Thymus (tissue), 11 donors: Measurements from ENCODE around the gene MVD. TPM values are rescaled to one million over a fixed set of nuclear protein-coding genes. Genes with fewer than 3 reads are reported as not detected.

Experiments
- DNase-seq, 9 donors: peaks; one replicate each; pipeline ENCODE4 v3.0.0-alpha.2; 2013; ENCODE audit warnings: low spot score in 9 of 9, low read depth in 6 of 9, missing footprints in 1 of 9
- H3K27ac ChIP-seq, 2 donors: one replicate each; pipeline ENCODE4 v1.5.1; 2013; ENCODE audit warnings: control low read depth in 1 of 2, low read depth in 1 of 2, low read length in 1 of 2, mild to moderate bottlenecking in 1 of 2, moderate library complexity in 1 of 2
- H3K27me3 ChIP-seq, 2 donors: one replicate each; pipeline ENCODE4 v1.5.1; 2013; ENCODE audit warnings: low read length in 1 of 2; ENCODE audit not compliant: control insufficient read depth in 2 of 2, insufficient read depth in 1 of 2
- H3K36me3 ChIP-seq, 2 donors: one replicate each; pipeline ENCODE4 v1.5.1; 2013; ENCODE audit warnings: low read length in 1 of 2, mild to moderate bottlenecking in 1 of 2, moderate library complexity in 1 of 2; ENCODE audit not compliant: control insufficient read depth in 2 of 2, insufficient read depth in 2 of 2
- H3K4me1 ChIP-seq, 2 donors: one replicate each; pipeline ENCODE4 v1.5.1; 2013; ENCODE audit warnings: low read length in 2 of 2; ENCODE audit not compliant: control insufficient read depth in 2 of 2, insufficient read depth in 2 of 2
- H3K4me3 ChIP-seq, 2 donors: one replicate each; pipeline ENCODE4 v1.5.1; 2013; ENCODE audit warnings: low read length in 2 of 2, control low read depth in 1 of 2, mild to moderate bottlenecking in 1 of 2
- H3K9me3 ChIP-seq, 2 donors: one replicate each; pipeline ENCODE4 v1.5.1; 2013; ENCODE audit warnings: low read length in 1 of 2, mild to moderate bottlenecking in 1 of 2; ENCODE audit not compliant: control insufficient read depth in 2 of 2, insufficient read depth in 1 of 2
- WGBS: extraction: QIAGEN DNeasy Blood & Tissue Kit; methylation state at CpG from one replicate; pipeline ENCODE4 v1.1.7; 2013; 5-methylcytosine and 5-hydroxymethylcytosine counted together
- polyA plus RNA-seq: library from polyadenylated mRNA; stranded (reverse); fragments of 200-250 nt; gene quantifications from one replicate; pipeline ENCODE4 v1.2.3, GENCODE V29; 2013
- total RNA-seq: library from RNA; stranded (reverse); fragments of 120-200 nt; gene quantifications from one replicate; pipeline ENCODE4 v1.2.4, GENCODE V29; 2013
- donor health status: healthy.

MVD gene
- total and polyA plus RNA-seq, 2 donors = 22.1 to 30.2 TPM

GRCh38 chr16:88705801-88706228, 42.9 kb upstream of the MVD start:
- no peak for DNase-seq
- Histone ChIP-seq H3K4me1 (peaks cover 42 to 61% of the 10 kb centered on the region in 2 donors), H3K4me3 (peak overlapping the region; percentile 74 to 99), H3K9me3 (peaks cover 0 to 2% of the 10 kb centered on the region in 2 donors), H3K36me3 (peaks cover 6 to 19% of the 10 kb centered on the region in 2 donors), H3K27ac (peak overlapping the region; percentile 87 to 97), H3K27me3 (peaks cover 0 to 5% of the 10 kb centered on the region in 2 donors)
- under 1% methylated on average over 57 of the region's 57 CpGs for WGBS

GRCh38 chr16:88705076-88705684, 42.3 kb upstream of the MVD start:
- peak overlapping the region; percentile 15 to 97 for H3K27ac ChIP-seq
- peaks cover 7 to 15% of the 10 kb centered on the region in 2 donors for H3K36me3 ChIP-seq
- H3K4me1 ChIP-seq = peaks cover 46 to 67% of the 10 kb centered on the region in 2 donors
- H3K9me3 ChIP-seq = peaks cover 0 to 2% of the 10 kb centered on the region in 2 donors
- 33% methylated on average over 9 of the region's 9 CpGs for WGBS
- peak in 1 of 9 donors; percentile 59 for DNase-seq
- peak overlapping the region; percentile 74 to 99 for H3K4me3 ChIP-seq
- H3K27me3 ChIP-seq = peaks cover 0 to 5% of the 10 kb centered on the region in 2 donors

DNA sequence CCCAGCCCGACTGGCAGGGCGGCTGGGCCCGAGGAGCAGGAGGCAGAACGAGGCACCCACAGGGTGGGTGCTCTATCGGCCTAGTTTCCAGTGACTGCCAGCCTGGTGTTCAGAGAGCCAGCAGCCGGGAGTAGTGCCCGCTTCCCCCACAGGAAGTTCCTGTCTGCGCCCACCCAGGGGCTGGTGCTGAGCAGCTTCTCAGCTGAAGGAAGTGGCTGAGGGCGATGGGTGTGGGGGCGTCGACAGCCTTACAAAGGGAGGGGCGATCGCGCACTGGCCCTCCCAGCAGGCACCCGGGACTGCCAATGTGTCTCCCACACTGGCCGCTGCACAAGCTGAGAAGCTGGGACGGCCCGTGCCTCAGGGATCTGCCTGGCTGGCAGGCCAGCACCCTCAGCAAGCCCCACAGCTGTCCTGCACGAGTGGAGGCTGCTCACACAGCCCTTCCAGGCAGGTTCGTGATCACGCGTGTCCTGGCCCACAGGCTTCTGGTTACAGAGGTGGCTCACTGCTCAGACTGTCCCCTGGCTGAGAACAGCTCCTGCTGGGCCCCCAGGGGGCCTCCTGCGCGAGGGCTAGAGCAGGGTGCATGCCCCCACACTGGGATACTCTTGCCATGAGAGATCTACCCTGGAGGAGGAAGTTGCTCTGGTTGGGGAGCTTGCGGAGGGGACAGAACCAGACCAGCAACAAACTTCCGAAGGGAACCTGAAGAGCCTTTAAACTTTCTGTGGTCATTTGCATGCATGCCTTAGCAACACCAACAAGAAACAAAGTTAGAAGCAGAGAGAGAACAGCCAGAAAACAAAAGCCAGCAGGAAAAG, 40.8 kb upstream of the MVD start:
- Histone ChIP-seq H3K4me3 (peak overlapping the region; percentile 56 to 69), H3K36me3 (peaks cover 22 to 23% of the 10 kb centered on the region in 2 donors), H3K27me3 (peaks cover 0 to 5% of the 10 kb centered on the region in 2 donors), H3K9me3 (peaks cover 2 to 3% of the 10 kb centered on the region in 2 donors), H3K27ac (peak overlapping the region; percentile 95 to 97), H3K4me1 (peaks cover 51 to 82% of the 10 kb centered on the region in 2 donors)
- DNase-seq = peak in 5 of 9 donors; percentile 56 to 89 (median 79)
- WGBS = 6% methylated on average over 26 of the region's 26 CpGs

- peak in 1 of 9 donors; percentile 55 for DNase-seq
- peaks cover 51 to 92% of the 10 kb centered on the region in 2 donors for H3K4me1 ChIP-seq
Measured at GRCh38 chr16:88702371-88703210, 39.7 kb upstream of the MVD start.

GRCh38 chr16:88701581-88702370, 38.9 kb upstream of the MVD start:
- peak overlapping the region; percentile 95 to 97 for H3K27ac ChIP-seq
- peaks cover 36 to 38% of the 10 kb centered on the region in 2 donors for H3K36me3 ChIP-seq
- peak overlapping the region; percentile 56 to 69 for H3K4me3 ChIP-seq
- H3K4me1 ChIP-seq = peaks cover 45 to 87% of the 10 kb centered on the region in 2 donors
- 42% methylated on average over 30 of the region's 30 CpGs for WGBS
- DNase-seq = peak in 1 of 9 donors; percentile 44
- peaks cover 0 to 5% of the 10 kb centered on the region in 2 donors for H3K27me3 ChIP-seq
- H3K9me3 ChIP-seq = peaks cover 2 to 3% of the 10 kb centered on the region in 2 donors

More at GRCh38 chr16:88702371-88703210, 39.7 kb upstream of the MVD start:
- peaks cover 28 to 30% of the 10 kb centered on the region in 2 donors for H3K36me3 ChIP-seq
- 67% methylated on average over 31 of the region's 31 CpGs for WGBS
- peak overlapping the region; percentile 56 to 69 for H3K4me3 ChIP-seq
- H3K27ac ChIP-seq = peak overlapping the region; percentile 95 to 97
- peaks cover 0 to 5% of the 10 kb centered on the region in 2 donors for H3K27me3 ChIP-seq
- H3K9me3 ChIP-seq = peaks cover 2 to 3% of the 10 kb centered on the region in 2 donors

DNA sequence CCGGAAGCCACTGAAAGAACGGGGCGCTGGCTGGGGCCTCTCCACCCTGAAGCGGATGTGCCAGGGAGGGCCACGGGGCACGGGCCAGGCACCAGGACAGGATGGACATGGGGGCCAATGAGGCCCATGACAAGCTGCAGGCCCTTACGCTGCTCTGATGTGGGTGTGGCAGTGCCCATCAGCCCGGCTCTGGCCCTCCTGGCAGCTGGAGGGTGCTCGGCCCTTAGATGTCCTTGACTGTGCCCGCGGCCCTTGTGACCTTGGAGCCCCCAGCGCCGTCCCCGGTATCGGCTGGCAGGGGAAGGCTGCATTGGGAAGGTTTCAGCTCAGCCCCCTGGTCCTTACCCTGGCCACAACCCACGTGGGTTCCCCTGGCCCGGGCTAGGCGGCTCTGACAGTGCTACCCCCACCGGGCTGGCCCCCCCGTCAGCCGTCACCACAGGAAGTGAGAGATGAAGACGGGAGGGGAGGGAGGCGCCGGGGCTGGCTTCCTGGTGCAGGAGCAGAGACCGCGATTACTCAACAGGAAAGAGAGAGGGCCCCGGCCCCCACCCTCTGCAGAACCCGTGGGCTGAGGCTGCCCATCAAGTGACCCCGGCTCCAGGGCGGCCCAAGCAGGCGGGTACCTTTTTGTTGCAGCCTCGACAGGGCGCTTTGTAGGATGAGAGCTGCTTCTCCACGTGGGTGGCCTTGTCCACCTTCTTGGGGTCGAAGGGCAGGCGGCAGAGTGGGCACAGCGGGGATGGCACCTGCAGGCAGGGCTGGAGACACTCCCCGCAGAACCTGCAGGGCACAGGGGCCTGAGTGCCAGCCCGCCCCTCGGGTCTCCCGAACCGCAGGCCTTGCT, 38.0 kb upstream of the MVD start:
- Histone ChIP-seq H3K9me3 (peaks cover 2 to 3% of the 10 kb centered on the region in 2 donors), H3K27ac (peak overlapping the region; percentile 95 to 97), H3K4me1 (peaks cover 45 to 84% of the 10 kb centered on the region in 2 donors), H3K36me3 (peaks cover 45 to 47% of the 10 kb centered on the region in 2 donors), H3K27me3 (peaks cover 0 to 5% of the 10 kb centered on the region in 2 donors), H3K4me3 (peak overlapping the region; percentile 56 to 69)
- 4% methylated on average over 42 of the region's 42 CpGs for WGBS
- DNase-seq = peak in 8 of 9 donors; percentile 72 to 95 (median 86)

- peaks cover 2 to 3% of the 10 kb centered on the region in 2 donors for H3K9me3 ChIP-seq
- DNase-seq = no peak
- peaks cover 43 to 80% of the 10 kb centered on the region in 2 donors for H3K4me1 ChIP-seq
- peak overlapping the region; percentile 56 to 69 for H3K4me3 ChIP-seq
- WGBS = 41% methylated on average over 14 of the region's 14 CpGs
- peaks cover 47 to 52% of the 10 kb centered on the region in 2 donors for H3K36me3 ChIP-seq
- H3K27ac ChIP-seq = peak overlapping the region; percentile 92 to 97
- peaks cover 0 to 4% of the 10 kb centered on the region in 2 donors for H3K27me3 ChIP-seq
Measured at GRCh38 chr16:88700322-88700635, 37.4 kb upstream of the MVD start.
